ENCODE results near the gene GTF3C6. TPM values are rescaled to one million over a fixed set of nuclear protein-coding genes. Genes with fewer than 3 reads are reported as not detected.

The GTF3C6 gene
- total RNA-seq, 3 donors from 2014 or later = 69.7 to 76.4 (median 73.5) TPM

DNA sequence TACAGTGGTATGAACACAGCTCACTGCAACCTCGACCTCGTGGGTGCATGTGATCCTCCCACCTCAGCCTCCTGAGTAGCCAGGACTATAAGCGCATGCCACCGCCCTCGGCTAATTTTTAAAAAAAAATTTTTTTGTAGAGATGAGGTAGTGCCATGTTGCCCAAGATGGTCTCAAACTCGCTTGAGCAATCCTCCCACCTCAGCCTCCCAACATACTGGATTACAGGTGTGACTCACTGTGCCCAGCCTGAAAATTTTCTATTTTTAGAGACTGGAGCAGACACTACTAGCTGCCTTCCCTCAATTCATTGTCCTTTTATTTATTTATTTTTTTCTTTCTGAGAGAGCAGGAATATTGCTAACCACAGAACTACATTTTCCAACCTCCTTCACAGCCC lies 20.3 kb upstream of the GTF3C6 start:
- TF ChIP-seq CTCF (IDR thresholded peaks at IDR 0.05) = no peak
- no peak for DNase-seq
- H3K4me1 ChIP-seq (ENCODE audit: low read depth) = no peaks in the 10 kb centered on the region
- no peaks in the 10 kb centered on the region for H3K9me3 ChIP-seq
- H3K36me3 ChIP-seq (ENCODE audit: low read depth) = no peaks in the 10 kb centered on the region
- intact Hi-C loops (cut with DNase I, micrococcal nuclease) = no loop called here
- no peak overlapping the region for H3K4me3 ChIP-seq
- ATAC-seq = no peak

- H3K36me3 ChIP-seq (ENCODE audit: low read depth) = no peaks in the 10 kb centered on the region
- H3K4me1 ChIP-seq (ENCODE audit: low read depth) = no peaks in the 10 kb centered on the region
- H3K9me3 ChIP-seq = no peaks in the 10 kb centered on the region
- no peak overlapping the region for H3K4me3 ChIP-seq
- TF ChIP-seq CTCF (IDR thresholded peaks at IDR 0.05) = no peak
- no peak for DNase-seq
- ATAC-seq = no peak
- intact Hi-C loops (cut with DNase I, micrococcal nuclease) = no loop called here
Measured at GRCh38 chr6:110939429-110940200, 18.9 kb upstream of the GTF3C6 start.

DNA sequence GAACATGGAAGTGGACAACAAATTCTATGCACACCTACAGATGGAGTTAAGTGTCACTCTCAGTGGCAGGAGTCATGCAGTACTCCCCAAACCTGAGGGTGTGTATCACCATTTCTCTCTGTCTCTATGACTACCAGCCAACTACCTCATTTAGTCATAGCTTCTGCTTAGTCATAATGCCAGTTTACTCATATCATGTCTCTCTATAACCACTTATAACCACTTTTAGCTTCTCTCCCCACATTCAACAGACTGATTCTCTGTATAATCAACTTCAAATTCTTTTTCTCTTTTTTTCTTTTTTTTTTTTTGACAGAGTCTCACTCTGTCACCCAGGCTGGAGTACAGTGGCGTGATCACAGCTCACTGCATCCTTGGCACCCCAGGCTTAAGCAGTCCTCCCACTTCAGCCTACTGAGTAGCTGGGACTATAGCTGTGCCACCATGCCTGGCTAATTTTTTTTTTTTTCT lies 13.8 kb upstream of the GTF3C6 start:
- Histone ChIP-seq H3K4me3 (no peak overlapping the region), H3K9me3 (no peaks in the 10 kb centered on the region), H3K4me1 (ENCODE audit: low read depth) (no peaks in the 10 kb centered on the region), H3K36me3 (ENCODE audit: low read depth) (no peaks in the 10 kb centered on the region)
- DNase-seq (no peak), ATAC-seq (peak; percentile 79)
- intact Hi-C loops (cut with DNase I, micrococcal nuclease) = no loop called here
- TF ChIP-seq CTCF (IDR thresholded peaks at IDR 0.05) = no peak

DNA sequence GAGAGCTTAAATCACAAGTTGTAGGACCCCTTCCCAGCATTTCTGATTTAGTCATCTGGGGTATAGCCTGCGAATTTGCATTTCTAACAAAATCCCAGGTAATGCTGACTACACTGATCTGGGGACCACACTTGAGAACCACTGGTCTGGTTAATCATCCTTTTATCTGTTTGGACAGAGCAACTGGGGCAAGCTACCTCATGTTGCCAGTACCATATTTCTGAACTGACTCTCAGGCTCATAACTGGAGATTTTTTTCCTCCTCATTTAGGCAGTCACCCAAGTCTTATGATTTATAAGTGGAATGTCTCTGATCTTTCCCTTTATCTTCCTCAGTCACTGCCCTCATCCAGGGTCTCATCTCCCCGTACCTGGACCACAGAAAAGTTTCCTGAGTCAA lies 12.0 kb upstream of the GTF3C6 start:
- Histone ChIP-seq H3K36me3 (ENCODE audit: low read depth) (no peaks in the 10 kb centered on the region), H3K4me1 (ENCODE audit: low read depth) (no peaks in the 10 kb centered on the region), H3K4me3 (no peak overlapping the region), H3K9me3 (no peaks in the 10 kb centered on the region)
- intact Hi-C loops (cut with DNase I, micrococcal nuclease) = no loop called here
- ATAC-seq (no peak), DNase-seq (no peak)
- no peak for TF ChIP-seq CTCF (IDR thresholded peaks at IDR 0.05)

- no peak for ATAC-seq
- no peak for DNase-seq
Measured at GRCh38 chr6:110949679-110950285, 8.7 kb upstream of the GTF3C6 start.

More at GRCh38 chr6:110949679-110950285, 8.7 kb upstream of the GTF3C6 start:
- no peak for TF ChIP-seq CTCF (IDR thresholded peaks at IDR 0.05)
- Histone ChIP-seq H3K4me3 (no peak overlapping the region), H3K4me1 (ENCODE audit: low read depth) (peaks cover 2% of the 10 kb centered on the region), H3K9me3 (no peaks in the 10 kb centered on the region), H3K36me3 (ENCODE audit: low read depth) (no peaks in the 10 kb centered on the region)
- intact Hi-C loops (cut with DNase I, micrococcal nuclease) = loop anchor here (5.0 to 10.0 kb wide), 2 partner anchors 265 to 267 kb away; no protein-coding TSS in a partner anchor

Data from mucosa of descending colon (tissue), 3 donors.